Type B pancreatic cell (in vitro differentiated cells): ENCODE data around the gene S100A12. TPM values are rescaled to one million over a fixed set of nuclear protein-coding genes. Genes with fewer than 3 reads are reported as not detected.

ENCODE experiments used
- DNase-seq: peaks from one replicate; pipeline ENCODE4 v3.0.0; 2021; ENCODE audit warnings: mixed read lengths; ENCODE audit not compliant: unreplicated experiment; ENCODE audit errors: extremely low spot score
- H3K27ac Mint-ChIP-seq: 2 replicates; pipeline ENCODE4 v1.8.0; 2021; ENCODE audit warnings: mild to moderate bottlenecking, mixed read lengths
- H3K27me3 Mint-ChIP-seq: 2 replicates; pipeline ENCODE4 v1.8.0; 2021; ENCODE audit warnings: mixed read lengths
- H3K36me3 Mint-ChIP-seq: 2 replicates; pipeline ENCODE4 v1.8.0; 2021; ENCODE audit warnings: mixed read lengths
- H3K4me1 Mint-ChIP-seq: one replicate; pipeline ENCODE4 v1.8.0; 2021; ENCODE audit warnings: mixed read lengths; ENCODE audit not compliant: unreplicated experiment
- H3K4me3 Mint-ChIP-seq: 2 replicates; pipeline ENCODE4 v1.8.0; 2021; ENCODE audit warnings: mild to moderate bottlenecking, mixed read lengths
- H3K9me3 Mint-ChIP-seq: 2 replicates; pipeline ENCODE4 v1.8.0; 2021; ENCODE audit warnings: mixed read lengths
- CTCF ChIP-seq: fragments of 200-600 bp; sonication (generic); conservative IDR thresholded peaks from 2 replicates; pipeline ENCODE4 v1.5.0; 2021; ENCODE audit warnings: antibody characterized with exemption, mild to moderate bottlenecking
- total RNA-seq: library from RNA; stranded (reverse); gene quantifications from 2 replicates; pipeline ENCODE4 v1.2.1, GENCODE V29; 2021; ENCODE audit warnings: low replicate concordance

The S100A12 gene
- total RNA-seq, 1 donor from 2014 or later: not detected

- TF ChIP-seq CTCF: no peak
- DNase-seq: no peak
- Mint-ChIP-seq H3K4me1 (no peaks in the 10 kb centered on the region), H3K4me3 (no peak overlapping the region), H3K9me3 (no peaks in the 10 kb centered on the region), H3K36me3 (no peaks in the 10 kb centered on the region), H3K27ac (no peak overlapping the region), H3K27me3 (peaks cover 2% of the 10 kb centered on the region)
Observed at GRCh38 chr1:153371231-153371630, 4.2 kb downstream of the S100A12 start.

- H3K9me3 Mint-ChIP-seq: no peaks in the 10 kb centered on the region
- no peak overlapping the region for H3K4me3 Mint-ChIP-seq
- no peak for TF ChIP-seq CTCF
- DNase-seq: no peak
- peak overlapping the region; percentile 75 for H3K27ac Mint-ChIP-seq
- H3K4me1 Mint-ChIP-seq: peaks cover 3% of the 10 kb centered on the region
- H3K36me3 Mint-ChIP-seq: no peaks in the 10 kb centered on the region
- H3K27me3 Mint-ChIP-seq: peaks cover 8% of the 10 kb centered on the region
Observed at GRCh38 chr1:153370146-153370545, 5.3 kb downstream of the S100A12 start.

- Mint-ChIP-seq H3K9me3 (no peaks in the 10 kb centered on the region), H3K27me3 (peaks cover 8% of the 10 kb centered on the region), H3K4me3 (no peak overlapping the region), H3K4me1 (peaks cover 3% of the 10 kb centered on the region), H3K36me3 (no peaks in the 10 kb centered on the region), H3K27ac (no peak overlapping the region)
- DNase-seq: no peak
- TF ChIP-seq CTCF: no peak
Observed at GRCh38 chr1:153368495-153368894, 6.9 kb downstream of the S100A12 start.

- TF ChIP-seq CTCF: no peak
- DNase-seq: no peak
- no peaks in the 10 kb centered on the region for H3K36me3 Mint-ChIP-seq
- peaks cover 8% of the 10 kb centered on the region for H3K27me3 Mint-ChIP-seq
- no peaks in the 10 kb centered on the region for H3K9me3 Mint-ChIP-seq
- peaks cover 3% of the 10 kb centered on the region for H3K4me1 Mint-ChIP-seq
- no peak overlapping the region for H3K4me3 Mint-ChIP-seq
- no peak overlapping the region for H3K27ac Mint-ChIP-seq
Observed at GRCh38 chr1:153367090-153367489, 8.3 kb downstream of the S100A12 start.

- peaks cover 3% of the 10 kb centered on the region for H3K4me1 Mint-ChIP-seq
- no peak for DNase-seq
- H3K4me3 Mint-ChIP-seq: no peak overlapping the region
- no peaks in the 10 kb centered on the region for H3K9me3 Mint-ChIP-seq
- H3K36me3 Mint-ChIP-seq: no peaks in the 10 kb centered on the region
- TF ChIP-seq CTCF: no peak
- peak overlapping the region; percentile 97 for H3K27ac Mint-ChIP-seq
- H3K27me3 Mint-ChIP-seq: peaks cover 8% of the 10 kb centered on the region
Observed at GRCh38 chr1:153366261-153366660, 9.2 kb downstream of the S100A12 start.

- no peak for DNase-seq
Observed at GRCh38 chr1:153365696-153366095, 9.7 kb downstream of the S100A12 start.

More at GRCh38 chr1:153365696-153366095, 9.7 kb downstream of the S100A12 start:
- peaks cover 8% of the 10 kb centered on the region for H3K27me3 Mint-ChIP-seq
- H3K36me3 Mint-ChIP-seq: peaks cover 4% of the 10 kb centered on the region
- peak overlapping the region; percentile 73 for H3K4me3 Mint-ChIP-seq
- no peaks in the 10 kb centered on the region for H3K9me3 Mint-ChIP-seq
- peak overlapping the region; percentile 97 for H3K27ac Mint-ChIP-seq
- TF ChIP-seq CTCF: no peak
- peaks cover 3% of the 10 kb centered on the region for H3K4me1 Mint-ChIP-seq
